Measurements from ENCODE around the gene ERBB4.

DNA sequence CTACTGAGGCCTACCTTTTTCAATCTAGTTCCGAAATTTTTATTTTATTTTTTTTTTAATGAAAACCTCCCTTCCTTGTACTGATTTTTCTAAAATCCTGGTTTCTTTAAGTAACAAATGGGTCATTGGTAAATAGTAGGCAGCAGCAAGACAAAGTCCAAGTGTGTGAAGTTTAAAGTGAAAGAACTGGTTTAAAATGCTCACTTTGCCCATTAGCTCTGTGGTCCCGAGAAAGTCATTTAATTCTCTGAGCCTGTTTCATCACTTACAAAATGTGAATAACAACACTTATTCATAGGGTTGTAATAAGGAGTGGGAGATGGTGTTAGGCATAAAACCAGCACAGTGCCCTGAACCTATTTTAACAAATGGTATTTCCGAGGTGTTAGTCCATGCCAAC, 426.2 kb downstream of the ERBB4 start:
- TF ChIP-seq, protein P1, sequence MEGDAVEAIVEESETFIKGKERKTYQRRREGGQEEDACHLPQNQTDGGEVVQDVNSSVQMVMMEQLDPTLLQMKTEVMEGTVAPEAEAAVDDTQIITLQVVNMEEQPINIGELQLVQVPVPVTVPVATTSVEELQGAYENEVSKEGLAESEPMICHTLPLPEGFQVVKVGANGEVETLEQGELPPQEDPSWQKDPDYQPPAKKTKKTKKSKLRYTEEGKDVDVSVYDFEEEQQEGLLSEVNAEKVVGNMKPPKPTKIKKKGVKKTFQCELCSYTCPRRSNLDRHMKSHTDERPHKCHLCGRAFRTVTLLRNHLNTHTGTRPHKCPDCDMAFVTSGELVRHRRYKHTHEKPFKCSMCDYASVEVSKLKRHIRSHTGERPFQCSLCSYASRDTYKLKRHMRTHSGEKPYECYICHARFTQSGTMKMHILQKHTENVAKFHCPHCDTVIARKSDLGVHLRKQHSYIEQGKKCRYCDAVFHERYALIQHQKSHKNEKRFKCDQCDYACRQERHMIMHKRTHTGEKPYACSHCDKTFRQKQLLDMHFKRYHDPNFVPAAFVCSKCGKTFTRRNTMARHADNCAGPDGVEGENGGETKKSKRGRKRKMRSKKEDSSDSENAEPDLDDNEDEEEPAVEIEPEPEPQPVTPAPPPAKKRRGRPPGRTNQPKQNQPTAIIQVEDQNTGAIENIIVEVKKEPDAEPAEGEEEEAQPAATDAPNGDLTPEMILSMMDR (IDR thresholded peaks at IDR 0.05): no peak
- no peak for TF ChIP-seq POLR2A (IDR thresholded peaks at IDR 0.05)

All from Peyer's patch (tissue), 4 donors.